ENCODE measurements around the gene PPP1R9A. TPM values are rescaled to one million over a fixed set of nuclear protein-coding genes. Genes with fewer than 3 reads are reported as not detected.

Gene PPP1R9A
- not detected for total RNA-seq

GRCh38 chr7:94907026-94907810, at the start of gene PPP1R9A:
PPP1R9A (plus strand) TSS chr7:94907594; CDS start chr7:94910114, 2,520 bp downstream.
- Mint-ChIP-seq H3K4me3 (no peak within 1 kb of the TSS), H3K9me3 (no peaks in the 10 kb centered on the region), H3K27ac (peak within 1 kb of the TSS; percentile 13), H3K27me3 (peaks cover 56% of the 10 kb centered on the region), H3K4me1 (peaks cover 1% of the 10 kb centered on the region), H3K36me3 (ENCODE audit: low read depth) (peaks cover 2% of the 10 kb centered on the region)
- POLR2A ChIA-PET, result no interaction called here
- DNase-seq, result no peak
- CTCF ChIA-PET, result no interaction called here

GRCh38 chr7:94871132-94871531, 36.3 kb upstream of the PPP1R9A start:
- ChIA-PET CTCF (no interaction called here), POLR2A (no interaction called here)
- Mint-ChIP-seq H3K4me3 (no peak overlapping the region), H3K27ac (no peak overlapping the region), H3K4me1 (no peaks in the 10 kb centered on the region), H3K36me3 (ENCODE audit: low read depth) (no peaks in the 10 kb centered on the region), H3K9me3 (no peaks in the 10 kb centered on the region), H3K27me3 (no peaks in the 10 kb centered on the region)
- no peak for DNase-seq

GRCh38 chr7:94873239-94873638, 34.2 kb upstream of the PPP1R9A start:
- no peaks in the 10 kb centered on the region for H3K27me3 Mint-ChIP-seq
- no peaks in the 10 kb centered on the region for H3K4me1 Mint-ChIP-seq
- no peak overlapping the region for H3K4me3 Mint-ChIP-seq
- ChIA-PET POLR2A (no interaction called here), CTCF (no interaction called here)
- no peaks in the 10 kb centered on the region for H3K36me3 Mint-ChIP-seq (ENCODE audit: low read depth)
- H3K27ac Mint-ChIP-seq, result no peak overlapping the region
- peaks cover 2% of the 10 kb centered on the region for H3K9me3 Mint-ChIP-seq
- DNase-seq, result no peak

GRCh38 chr7:94874036-94874785, 33.2 kb upstream of the PPP1R9A start:
- H3K27me3 Mint-ChIP-seq, result no peaks in the 10 kb centered on the region
- no peak overlapping the region for H3K4me3 Mint-ChIP-seq
- ChIA-PET POLR2A (no interaction called here), CTCF (no interaction called here)
- DNase-seq, result no peak
- H3K27ac Mint-ChIP-seq, result no peak overlapping the region
- H3K9me3 Mint-ChIP-seq, result peaks cover 5% of the 10 kb centered on the region
- H3K4me1 Mint-ChIP-seq, result no peaks in the 10 kb centered on the region
- no peaks in the 10 kb centered on the region for H3K36me3 Mint-ChIP-seq (ENCODE audit: low read depth)

- Mint-ChIP-seq H3K4me3 (no peak overlapping the region), H3K27ac (no peak overlapping the region), H3K27me3 (no peaks in the 10 kb centered on the region), H3K36me3 (ENCODE audit: low read depth) (no peaks in the 10 kb centered on the region), H3K4me1 (no peaks in the 10 kb centered on the region), H3K9me3 (peaks cover 5% of the 10 kb centered on the region)
- POLR2A ChIA-PET, result no interaction called here
- CTCF ChIA-PET, result no interaction called here
- no peak for DNase-seq
Measured at GRCh38 chr7:94875201-94875600, 32.2 kb upstream of the PPP1R9A start.

- no peaks in the 10 kb centered on the region for H3K36me3 Mint-ChIP-seq (ENCODE audit: low read depth)
- CTCF ChIA-PET, result no interaction called here
- H3K27ac Mint-ChIP-seq, result no peak overlapping the region
- H3K27me3 Mint-ChIP-seq, result no peaks in the 10 kb centered on the region
- H3K4me1 Mint-ChIP-seq, result no peaks in the 10 kb centered on the region
- H3K4me3 Mint-ChIP-seq, result no peak overlapping the region
- no peak for DNase-seq
- peaks cover 5% of the 10 kb centered on the region for H3K9me3 Mint-ChIP-seq
- POLR2A ChIA-PET, result no interaction called here
Measured at GRCh38 chr7:94877731-94878670, 29.4 kb upstream of the PPP1R9A start.

- peaks cover 2% of the 10 kb centered on the region for H3K9me3 Mint-ChIP-seq
- H3K36me3 Mint-ChIP-seq (ENCODE audit: low read depth), result no peaks in the 10 kb centered on the region
- CTCF ChIA-PET, result no interaction called here
- H3K4me3 Mint-ChIP-seq, result no peak overlapping the region
- no peak for DNase-seq
- no peaks in the 10 kb centered on the region for H3K27me3 Mint-ChIP-seq
- no peak overlapping the region for H3K27ac Mint-ChIP-seq
- POLR2A ChIA-PET, result no interaction called here
- no peaks in the 10 kb centered on the region for H3K4me1 Mint-ChIP-seq
Measured at GRCh38 chr7:94882891-94883290, 24.5 kb upstream of the PPP1R9A start.

- ChIA-PET CTCF (interaction anchor here (0.7 kb wide), 1 partner anchor 713 kb away, joined by 7 read pairs; no protein-coding TSS in a partner anchor), POLR2A (no interaction called here)
- H3K9me3 Mint-ChIP-seq, result no peaks in the 10 kb centered on the region
- no peak overlapping the region for H3K27ac Mint-ChIP-seq
- no peaks in the 10 kb centered on the region for H3K36me3 Mint-ChIP-seq (ENCODE audit: low read depth)
- no peak overlapping the region for H3K4me3 Mint-ChIP-seq
- no peak for DNase-seq
- no peaks in the 10 kb centered on the region for H3K4me1 Mint-ChIP-seq
- H3K27me3 Mint-ChIP-seq, result no peaks in the 10 kb centered on the region
Measured at GRCh38 chr7:94883616-94884015, 23.8 kb upstream of the PPP1R9A start.

- H3K4me1 Mint-ChIP-seq, result no peaks in the 10 kb centered on the region
- CTCF ChIA-PET, result no interaction called here
- no peak overlapping the region for H3K27ac Mint-ChIP-seq
- POLR2A ChIA-PET, result no interaction called here
- H3K9me3 Mint-ChIP-seq, result no peaks in the 10 kb centered on the region
- no peak overlapping the region for H3K4me3 Mint-ChIP-seq
- DNase-seq, result no peak
- no peaks in the 10 kb centered on the region for H3K27me3 Mint-ChIP-seq
- H3K36me3 Mint-ChIP-seq (ENCODE audit: low read depth), result no peaks in the 10 kb centered on the region
Measured at GRCh38 chr7:94888551-94888950, 18.8 kb upstream of the PPP1R9A start.

GRCh38 chr7:94888995-94889523, 18.3 kb upstream of the PPP1R9A start:
- Mint-ChIP-seq H3K36me3 (ENCODE audit: low read depth) (no peaks in the 10 kb centered on the region), H3K4me3 (no peak overlapping the region), H3K27ac (no peak overlapping the region), H3K9me3 (no peaks in the 10 kb centered on the region), H3K4me1 (no peaks in the 10 kb centered on the region), H3K27me3 (no peaks in the 10 kb centered on the region)
- ChIA-PET CTCF (no interaction called here), POLR2A (no interaction called here)
- DNase-seq, result no peak

GRCh38 chr7:94890216-94890615, 17.2 kb upstream of the PPP1R9A start:
- DNase-seq, result no peak
- Mint-ChIP-seq H3K27ac (no peak overlapping the region), H3K4me1 (no peaks in the 10 kb centered on the region), H3K27me3 (no peaks in the 10 kb centered on the region), H3K4me3 (no peak overlapping the region), H3K36me3 (ENCODE audit: low read depth) (no peaks in the 10 kb centered on the region), H3K9me3 (no peaks in the 10 kb centered on the region)
- ChIA-PET POLR2A (no interaction called here), CTCF (no interaction called here)

GRCh38 chr7:94893661-94894060, 13.7 kb upstream of the PPP1R9A start:
- Mint-ChIP-seq H3K4me3 (no peak overlapping the region), H3K4me1 (no peaks in the 10 kb centered on the region), H3K9me3 (no peaks in the 10 kb centered on the region), H3K36me3 (ENCODE audit: low read depth) (no peaks in the 10 kb centered on the region), H3K27me3 (no peaks in the 10 kb centered on the region), H3K27ac (no peak overlapping the region)
- POLR2A ChIA-PET, result no interaction called here
- CTCF ChIA-PET, result no interaction called here
- no peak for DNase-seq

GRCh38 chr7:94897541-94897940, 9.9 kb upstream of the PPP1R9A start:
- H3K9me3 Mint-ChIP-seq, result no peaks in the 10 kb centered on the region
- POLR2A ChIA-PET, result no interaction called here
- no peaks in the 10 kb centered on the region for H3K27me3 Mint-ChIP-seq
- no peaks in the 10 kb centered on the region for H3K4me1 Mint-ChIP-seq
- CTCF ChIA-PET, result no interaction called here
- H3K4me3 Mint-ChIP-seq, result no peak overlapping the region
- no peak for DNase-seq
- H3K27ac Mint-ChIP-seq, result no peak overlapping the region
- H3K36me3 Mint-ChIP-seq (ENCODE audit: low read depth), result no peaks in the 10 kb centered on the region

Measured in activated CD4-positive, alpha-beta T cell treated with anti-CD3 and anti-CD28 coated beads, Interleukin-2, amount 10 ng/mL, durations not matched to agents 7 days and 5 days (primary cell).